Mesenteric fat pad (tissue), 1 donor: ENCODE results near the gene ARHGEF3. TPM values are rescaled to one million over a fixed set of nuclear protein-coding genes. Genes with fewer than 3 reads are reported as not detected.

Source experiments
- DNase-seq: peaks from one replicate; pipeline ENCODE4 v3.0.0-alpha.2; 2020; ENCODE audit warnings: low spot score
- total RNA-seq: library from RNA; stranded (reverse); fragmentation: NEBNext Ultra II Directional; extraction: Animal tissue kit (Norgen Biotek cat#: 25700); gene quantifications from one replicate; pipeline ENCODE4 v1.2.1, GENCODE V29; 2021
- donor health status: DM: yes; HTN: yes; CAD: no.

The ARHGEF3 gene
- total RNA-seq, 1 donor from 2014 or later, result 17.0 TPM

- no peak for DNase-seq
Measured at GRCh38 chr3:56823984-56824703, 22.4 kb upstream of the ARHGEF3 start.

- DNase-seq, result no peak
Measured at GRCh38 chr3:56823421-56823926, 21.7 kb upstream of the ARHGEF3 start.

GRCh38 chr3:56822501-56822900, 20.8 kb upstream of the ARHGEF3 start:
- no peak for DNase-seq

- DNase-seq, result no peak
Measured at GRCh38 chr3:56819016-56819809, 17.5 kb upstream of the ARHGEF3 start.

- no peak for DNase-seq
Measured at GRCh38 chr3:56818156-56818985, 16.6 kb upstream of the ARHGEF3 start.

GRCh38 chr3:56817646-56818045, 15.9 kb upstream of the ARHGEF3 start:
- no peak for DNase-seq

- no peak for DNase-seq
Measured at GRCh38 chr3:56816061-56816460, 14.3 kb upstream of the ARHGEF3 start.

GRCh38 chr3:56815589-56815988, 13.8 kb upstream of the ARHGEF3 start:
- DNase-seq, result no peak

GRCh38 chr3:56813653-56813960, 11.9 kb upstream of the ARHGEF3 start:
- no peak for DNase-seq

GRCh38 chr3:56812754-56813652, 11.3 kb upstream of the ARHGEF3 start:
- no peak for DNase-seq

- DNase-seq, result no peak
Measured at GRCh38 chr3:56811546-56812202, 9.9 kb upstream of the ARHGEF3 start.

GRCh38 chr3:56810577-56811545, 9.1 kb upstream of the ARHGEF3 start:
- DNase-seq, result no peak

GRCh38 chr3:56806407-56806806, 4.7 kb upstream of the ARHGEF3 start:
- DNase-seq, result no peak

GRCh38 chr3:56802790-56803189, 1.0 kb upstream of the ARHGEF3 start:
- DNase-seq, result no peak

GRCh38 chr3:56802378-56802745, 613 bp upstream of the ARHGEF3 start:
- DNase-seq, result no peak

GRCh38 chr3:56800832-56801661, 702 bp downstream of the ARHGEF3 start:
- DNase-seq, result no peak

- no peak for DNase-seq
Measured at GRCh38 chr3:56800130-56800831, 1.5 kb downstream of the ARHGEF3 start.
